Liver (tissue), 9 donors: ENCODE measurements around the gene NOS1AP. TPM values are rescaled to one million over a fixed set of nuclear protein-coding genes. Genes with fewer than 3 reads are reported as not detected.

Experiments used
- DNase-seq: peaks from one replicate; pipeline ENCODE4 v3.0.0-alpha.2; 2017; ENCODE audit warnings: low spot score
- H3K27ac ChIP-seq, 2 donors: one replicate each; pipeline ENCODE4 v1.7.0; 2013; ENCODE audit warnings: inconsistent platforms in 2 of 2, low read length in 2 of 2, control low read depth in 1 of 2, low read depth in 1 of 2, mild to moderate bottlenecking in 1 of 2
- H3K27me3 ChIP-seq, 4 donors: one replicate each; pipeline versions ENCODE4 v1.6.1 to v1.7.0; 2013; ENCODE audit warnings: low read length in 3 of 4, inconsistent platforms in 1 of 4, mild to moderate bottlenecking in 1 of 4, moderate library complexity in 1 of 4; ENCODE audit not compliant: control insufficient read depth in 4 of 4, insufficient read depth in 4 of 4
- H3K36me3 ChIP-seq, 4 donors: one replicate each; pipeline versions ENCODE4 v1.6.1 to v1.7.0; 2013; ENCODE audit warnings: low read length in 3 of 4, mild to moderate bottlenecking in 3 of 4, low read depth in 1 of 4, moderate library complexity in 1 of 4; ENCODE audit not compliant: control insufficient read depth in 4 of 4, insufficient read depth in 3 of 4
- H3K4me1 ChIP-seq, 4 donors: one replicate each; pipeline versions ENCODE4 v1.6.1 to v1.7.0; 2013; ENCODE audit warnings: low read length in 3 of 4, mild to moderate bottlenecking in 3 of 4, moderate library complexity in 1 of 4; ENCODE audit not compliant: control insufficient read depth in 4 of 4, insufficient read depth in 4 of 4
- H3K4me3 ChIP-seq, 3 donors: one replicate each; pipeline versions ENCODE4 v1.6.1 to v1.7.0; 2013; ENCODE audit warnings: low read length in 3 of 3, control low read depth in 1 of 3, low read depth in 1 of 3, mild to moderate bottlenecking in 1 of 3
- H3K9ac ChIP-seq, 2 donors: one replicate each; pipeline ENCODE4 v1.7.0; 2013; ENCODE audit warnings: low read length in 2 of 2, mild to moderate bottlenecking in 2 of 2, moderate library complexity in 2 of 2, control low read depth in 1 of 2, low read depth in 1 of 2
- H3K9me3 ChIP-seq, 4 donors: one replicate each; pipeline versions ENCODE4 v1.6.1 to v1.7.0; 2013; ENCODE audit warnings: low read length in 3 of 4; ENCODE audit not compliant: control insufficient read depth in 4 of 4
- EGR1 ChIP-seq, 2 donors: IDR thresholded peaks; 2 replicates each; pipeline ENCODE4 v1.6.1; 2016 to 2018; ENCODE audit warnings: antibody characterized with exemption in 2 of 2, low read depth in 2 of 2
- FOXA1 ChIP-seq: IDR thresholded peaks from 2 replicates; pipeline ENCODE4 v1.6.1; 2016; ENCODE audit warnings: antibody characterized with exemption
- FOXA2 ChIP-seq: IDR thresholded peaks from 2 replicates; pipeline ENCODE4 v1.6.1; 2016; ENCODE audit warnings: antibody characterized with exemption
- GABPA ChIP-seq, 2 donors: IDR thresholded peaks in 1 of 2; conservative IDR thresholded peaks in 1 of 2; 2 replicates each; pipeline ENCODE4 v1.6.1; 2016; ENCODE audit warnings: antibody characterized with exemption in 2 of 2, mild to moderate bottlenecking in 1 of 2, moderate library complexity in 1 of 2
- HNF4A ChIP-seq, 2 donors: conservative IDR thresholded peaks; 2 replicates each; pipeline ENCODE4 v1.6.1; 2016; ENCODE audit warnings: antibody characterized with exemption in 2 of 2, mild to moderate bottlenecking in 2 of 2
- HNF4G ChIP-seq: IDR thresholded peaks from 2 replicates; pipeline ENCODE4 v1.6.1; 2016; ENCODE audit warnings: antibody characterized with exemption
- JUND ChIP-seq, 2 donors: IDR thresholded peaks; 2 replicates each; pipeline ENCODE4 v1.6.1; 2016; ENCODE audit warnings: antibody characterized with exemption in 2 of 2
- NR2F2 ChIP-seq: IDR thresholded peaks from 2 replicates; pipeline ENCODE4 v1.6.1; 2016; ENCODE audit warnings: antibody characterized with exemption
- RAD21 ChIP-seq, 2 donors: IDR thresholded peaks; 2 replicates each; pipeline ENCODE4 v1.6.1; 2016; ENCODE audit warnings: antibody characterized with exemption in 2 of 2, mild to moderate bottlenecking in 2 of 2
- RXRA ChIP-seq, 2 donors: IDR thresholded peaks; 2 replicates each; pipeline ENCODE4 v1.6.1; 2017 to 2018; ENCODE audit warnings: antibody characterized with exemption in 2 of 2, mild to moderate bottlenecking in 1 of 2
- SP1 ChIP-seq: IDR thresholded peaks from 2 replicates; pipeline ENCODE4 v1.6.1; 2018; ENCODE audit warnings: antibody characterized with exemption, mild to moderate bottlenecking
- TAF1 ChIP-seq: conservative IDR thresholded peaks from 2 replicates; pipeline ENCODE4 v1.6.1; 2016; ENCODE audit warnings: antibody characterized with exemption, mild to moderate bottlenecking
- YY1 ChIP-seq: IDR thresholded peaks from 2 replicates; pipeline ENCODE4 v1.6.1; 2016; ENCODE audit warnings: antibody characterized with exemption, mild to moderate bottlenecking
- WGBS: extraction: QIAGEN DNeasy Blood & Tissue Kit; methylation state at CpG from one replicate; pipeline ENCODE4 v1.1.7; 2013; 5-methylcytosine and 5-hydroxymethylcytosine counted together
- polyA plus RNA-seq, 2 donors: library from polyadenylated mRNA; stranded (reverse) in 1 of 2; unstranded in 1 of 2; fragments of 200-250 nt in 1 of 2; fragments of >200 nt in 1 of 2; fragmentation: Nextera tagmentation in 1 of 2; extraction: Ambion mirVana in 1 of 2; gene quantifications; one replicate each; pipeline versions ENCODE4 v1.2.1 to v1.2.3, GENCODE V29; 2013 to 2015
- total RNA-seq, 2 donors: library from RNA; depleted of rRNA; stranded (reverse); fragments of >200 nt; gene quantifications; one replicate each; pipeline ENCODE4 v1.2.3, GENCODE V29; 2014
- TF ChIP-seq, protein P1 (sequence below): IDR thresholded peaks from 2 replicates; pipeline ENCODE4 v1.6.1; 2016; ENCODE audit warnings: antibody characterized with exemption
- TF ChIP-seq, protein P2 (sequence below): IDR thresholded peaks from 2 replicates; pipeline ENCODE4 v1.6.1; 2016; ENCODE audit warnings: antibody characterized with exemption
- TF ChIP-seq, protein P3 (sequence below): IDR thresholded peaks from 2 replicates; pipeline ENCODE4 v1.6.1; 2016; ENCODE audit warnings: antibody characterized with exemption
- TF ChIP-seq, protein P4 (sequence below): fragments of 150-350 bp; IDR thresholded peaks from 2 replicates; pipeline ENCODE4 v1.5.1; 2017; ENCODE audit warnings: improper control_type of control experiment, low read depth, low read length; ENCODE audit not compliant: missing input control
- TF ChIP-seq, protein P5 (sequence below): IDR thresholded peaks from 2 replicates; pipeline ENCODE4 v1.6.1; 2016; ENCODE audit warnings: antibody characterized with exemption, mild to moderate bottlenecking
- donor health status: healthy.
- donor health status: healthy.
- donor health status: healthy.
- donor health status: healthy.
- donor health status: healthy.

The NOS1AP gene
- total and polyA plus RNA-seq, 4 donors: 1.4 to 13.0 (median 4.5) TPM

DNA sequence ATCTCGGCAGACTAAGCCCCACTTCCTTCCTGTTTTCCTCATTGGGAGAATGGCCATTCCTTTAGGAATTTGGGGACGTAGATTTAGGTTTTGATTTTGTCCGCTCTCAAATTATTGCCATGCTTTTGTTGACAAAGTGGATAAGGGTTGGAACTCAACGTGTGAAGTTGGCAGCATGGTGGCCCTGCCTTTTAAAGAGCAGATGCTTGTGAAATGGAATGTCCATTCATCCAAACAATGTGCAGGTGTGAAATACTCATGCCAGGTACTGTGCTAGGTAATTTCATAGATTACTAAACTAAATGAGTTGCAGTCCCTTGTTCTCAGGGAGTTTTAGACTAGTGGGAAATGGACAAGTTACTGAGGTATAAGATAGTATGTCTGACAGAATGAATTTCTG lies 232.2 kb downstream of the NOS1AP start:
- H3K9ac ChIP-seq: no peak overlapping the region
- DNase-seq: no peak
- WGBS: 68% methylated on average over 4 of the region's 4 CpGs
- no peak overlapping the region for H3K4me3 ChIP-seq
- H3K27ac ChIP-seq: no peak overlapping the region
- no peaks in the 10 kb centered on the region for H3K27me3 ChIP-seq
- peaks cover 0 to 7% (median 2%) of the 10 kb centered on the region in 4 donors for H3K4me1 ChIP-seq
- no peak for TF ChIP-seq RXRA (IDR thresholded peaks at IDR 0.05)
- no peak for TF ChIP-seq FOXA1
- TF ChIP-seq, protein P1, sequence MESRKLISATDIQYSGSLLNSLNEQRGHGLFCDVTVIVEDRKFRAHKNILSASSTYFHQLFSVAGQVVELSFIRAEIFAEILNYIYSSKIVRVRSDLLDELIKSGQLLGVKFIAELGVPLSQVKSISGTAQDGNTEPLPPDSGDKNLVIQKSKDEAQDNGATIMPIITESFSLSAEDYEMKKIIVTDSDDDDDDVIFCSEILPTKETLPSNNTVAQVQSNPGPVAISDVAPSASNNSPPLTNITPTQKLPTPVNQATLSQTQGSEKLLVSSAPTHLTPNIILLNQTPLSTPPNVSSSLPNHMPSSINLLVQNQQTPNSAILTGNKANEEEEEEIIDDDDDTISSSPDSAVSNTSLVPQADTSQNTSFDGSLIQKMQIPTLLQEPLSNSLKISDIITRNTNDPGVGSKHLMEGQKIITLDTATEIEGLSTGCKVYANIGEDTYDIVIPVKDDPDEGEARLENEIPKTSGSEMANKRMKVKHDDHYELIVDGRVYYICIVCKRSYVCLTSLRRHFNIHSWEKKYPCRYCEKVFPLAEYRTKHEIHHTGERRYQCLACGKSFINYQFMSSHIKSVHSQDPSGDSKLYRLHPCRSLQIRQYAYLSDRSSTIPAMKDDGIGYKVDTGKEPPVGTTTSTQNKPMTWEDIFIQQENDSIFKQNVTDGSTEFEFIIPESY: no peak
- TF ChIP-seq, protein P2, sequence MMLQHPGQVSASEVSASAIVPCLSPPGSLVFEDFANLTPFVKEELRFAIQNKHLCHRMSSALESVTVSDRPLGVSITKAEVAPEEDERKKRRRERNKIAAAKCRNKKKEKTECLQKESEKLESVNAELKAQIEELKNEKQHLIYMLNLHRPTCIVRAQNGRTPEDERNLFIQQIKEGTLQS: no peak
- no peak for TF ChIP-seq YY1
- TF ChIP-seq JUND (IDR thresholded peaks at IDR 0.05): no peak
- TF ChIP-seq SP1: no peak
- TF ChIP-seq, protein P3, sequence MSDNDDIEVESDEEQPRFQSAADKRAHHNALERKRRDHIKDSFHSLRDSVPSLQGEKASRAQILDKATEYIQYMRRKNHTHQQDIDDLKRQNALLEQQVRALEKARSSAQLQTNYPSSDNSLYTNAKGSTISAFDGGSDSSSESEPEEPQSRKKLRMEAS: no peak
- TF ChIP-seq FOXA2: no peak
- TF ChIP-seq NR2F2: no peak
- TF ChIP-seq HNF4A (conservative IDR thresholded peaks at IDR 0.05): no peak
- no peak for TF ChIP-seq EGR1 (IDR thresholded peaks at IDR 0.05; ENCODE audit: low read depth in 2 of 2)
- TF ChIP-seq TAF1: no peak
- no peak for TF ChIP-seq HNF4G
- TF ChIP-seq, protein P4, sequence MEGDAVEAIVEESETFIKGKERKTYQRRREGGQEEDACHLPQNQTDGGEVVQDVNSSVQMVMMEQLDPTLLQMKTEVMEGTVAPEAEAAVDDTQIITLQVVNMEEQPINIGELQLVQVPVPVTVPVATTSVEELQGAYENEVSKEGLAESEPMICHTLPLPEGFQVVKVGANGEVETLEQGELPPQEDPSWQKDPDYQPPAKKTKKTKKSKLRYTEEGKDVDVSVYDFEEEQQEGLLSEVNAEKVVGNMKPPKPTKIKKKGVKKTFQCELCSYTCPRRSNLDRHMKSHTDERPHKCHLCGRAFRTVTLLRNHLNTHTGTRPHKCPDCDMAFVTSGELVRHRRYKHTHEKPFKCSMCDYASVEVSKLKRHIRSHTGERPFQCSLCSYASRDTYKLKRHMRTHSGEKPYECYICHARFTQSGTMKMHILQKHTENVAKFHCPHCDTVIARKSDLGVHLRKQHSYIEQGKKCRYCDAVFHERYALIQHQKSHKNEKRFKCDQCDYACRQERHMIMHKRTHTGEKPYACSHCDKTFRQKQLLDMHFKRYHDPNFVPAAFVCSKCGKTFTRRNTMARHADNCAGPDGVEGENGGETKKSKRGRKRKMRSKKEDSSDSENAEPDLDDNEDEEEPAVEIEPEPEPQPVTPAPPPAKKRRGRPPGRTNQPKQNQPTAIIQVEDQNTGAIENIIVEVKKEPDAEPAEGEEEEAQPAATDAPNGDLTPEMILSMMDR: no peak
- TF ChIP-seq GABPA (IDR thresholded peaks at IDR 0.05 in 1 of 2, conservative IDR thresholded peaks at IDR 0.05 in 1 of 2): no peak
- no peak for TF ChIP-seq RAD21 (IDR thresholded peaks at IDR 0.05)
- TF ChIP-seq, protein P5, sequence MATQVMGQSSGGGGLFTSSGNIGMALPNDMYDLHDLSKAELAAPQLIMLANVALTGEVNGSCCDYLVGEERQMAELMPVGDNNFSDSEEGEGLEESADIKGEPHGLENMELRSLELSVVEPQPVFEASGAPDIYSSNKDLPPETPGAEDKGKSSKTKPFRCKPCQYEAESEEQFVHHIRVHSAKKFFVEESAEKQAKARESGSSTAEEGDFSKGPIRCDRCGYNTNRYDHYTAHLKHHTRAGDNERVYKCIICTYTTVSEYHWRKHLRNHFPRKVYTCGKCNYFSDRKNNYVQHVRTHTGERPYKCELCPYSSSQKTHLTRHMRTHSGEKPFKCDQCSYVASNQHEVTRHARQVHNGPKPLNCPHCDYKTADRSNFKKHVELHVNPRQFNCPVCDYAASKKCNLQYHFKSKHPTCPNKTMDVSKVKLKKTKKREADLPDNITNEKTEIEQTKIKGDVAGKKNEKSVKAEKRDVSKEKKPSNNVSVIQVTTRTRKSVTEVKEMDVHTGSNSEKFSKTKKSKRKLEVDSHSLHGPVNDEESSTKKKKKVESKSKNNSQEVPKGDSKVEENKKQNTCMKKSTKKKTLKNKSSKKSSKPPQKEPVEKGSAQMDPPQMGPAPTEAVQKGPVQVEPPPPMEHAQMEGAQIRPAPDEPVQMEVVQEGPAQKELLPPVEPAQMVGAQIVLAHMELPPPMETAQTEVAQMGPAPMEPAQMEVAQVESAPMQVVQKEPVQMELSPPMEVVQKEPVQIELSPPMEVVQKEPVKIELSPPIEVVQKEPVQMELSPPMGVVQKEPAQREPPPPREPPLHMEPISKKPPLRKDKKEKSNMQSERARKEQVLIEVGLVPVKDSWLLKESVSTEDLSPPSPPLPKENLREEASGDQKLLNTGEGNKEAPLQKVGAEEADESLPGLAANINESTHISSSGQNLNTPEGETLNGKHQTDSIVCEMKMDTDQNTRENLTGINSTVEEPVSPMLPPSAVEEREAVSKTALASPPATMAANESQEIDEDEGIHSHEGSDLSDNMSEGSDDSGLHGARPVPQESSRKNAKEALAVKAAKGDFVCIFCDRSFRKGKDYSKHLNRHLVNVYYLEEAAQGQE: no peak
- H3K9me3 ChIP-seq: no peaks in the 10 kb centered on the region
- H3K36me3 ChIP-seq: peaks cover 0 to 2% (median 0%) of the 10 kb centered on the region in 4 donors
